ENCODE measurements around the gene MXI1. TPM values are rescaled to one million over a fixed set of nuclear protein-coding genes. Genes with fewer than 3 reads are reported as not detected.

Gene MXI1
- total RNA-seq, 2 experiments from 2014 or later = 29.8 to 33.2 TPM

DNA sequence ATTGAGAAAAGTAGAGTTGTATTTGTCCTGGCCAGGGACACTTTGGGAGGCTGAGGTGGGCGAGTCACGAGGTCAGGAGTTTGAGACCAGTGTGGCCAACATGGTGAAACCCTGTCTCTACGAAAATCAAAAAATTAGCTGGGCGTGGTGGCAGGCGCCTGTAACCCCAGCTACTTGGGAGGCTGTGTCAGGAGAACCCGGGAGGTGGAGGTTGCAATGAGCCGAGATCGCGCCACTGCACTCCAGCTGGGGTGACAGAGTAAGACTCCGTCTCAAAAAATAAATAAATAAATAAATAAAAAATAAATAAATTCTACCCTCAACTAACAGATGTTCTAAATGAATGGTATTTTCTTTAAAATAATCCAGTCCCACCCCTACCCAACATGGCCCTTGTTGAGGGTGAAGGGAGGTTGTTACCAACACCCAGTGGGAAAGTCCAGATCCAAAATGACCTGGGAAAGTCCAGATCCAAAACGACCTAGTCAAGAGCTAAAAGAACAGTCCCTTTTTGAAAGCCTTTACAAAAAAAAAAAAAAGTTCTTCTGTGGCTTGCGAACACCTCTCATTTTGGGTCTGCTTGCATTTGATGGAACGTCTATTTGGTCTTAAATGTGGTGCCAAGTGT, 16.0 kb downstream of the MXI1 start:
- peaks cover 5% of the 10 kb centered on the region for H3K27me3 Mint-ChIP-seq
- POLR2A ChIA-PET = interaction anchor here (1.3 to 2.5 kb wide), 3 partner anchors 11 to 13 kb away, joined by 8 to 13 read pairs (median 12); no protein-coding TSS in a partner anchor
- peaks cover 5% of the 10 kb centered on the region for H3K36me3 Mint-ChIP-seq
- H3K27ac Mint-ChIP-seq = no peak overlapping the region
- no peaks in the 10 kb centered on the region for H3K9me3 Mint-ChIP-seq
- peaks cover 40% of the 10 kb centered on the region for H3K4me1 Mint-ChIP-seq
- H3K4me3 Mint-ChIP-seq = no peak overlapping the region
- ATAC-seq (ENCODE audit: low read depth) (no peak), DNase-seq (no peak)

DNA sequence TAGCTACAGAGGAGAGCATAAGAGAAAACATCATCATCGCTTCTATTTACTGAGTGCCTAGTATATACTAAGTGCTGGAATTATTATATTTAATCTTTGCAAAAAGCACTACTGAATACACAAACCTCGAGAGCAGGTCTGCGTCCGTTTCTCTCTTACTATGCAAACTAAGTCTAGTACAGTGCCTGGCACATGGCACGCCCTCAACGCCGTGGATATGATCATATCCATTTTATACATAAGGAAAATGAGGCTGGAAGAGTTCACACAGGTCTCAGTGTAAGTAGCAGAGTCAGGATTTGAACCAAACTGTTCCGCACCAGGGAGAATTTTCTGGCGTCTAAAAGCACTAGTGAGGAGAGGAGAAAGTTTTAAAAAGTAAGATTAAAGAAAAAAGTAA, 17.6 kb downstream of the MXI1 start:
- no peaks in the 10 kb centered on the region for H3K9me3 Mint-ChIP-seq
- H3K27ac Mint-ChIP-seq = no peak overlapping the region
- peaks cover 9% of the 10 kb centered on the region for H3K36me3 Mint-ChIP-seq
- H3K4me3 Mint-ChIP-seq = peak overlapping the region; percentile 86
- DNase-seq (no peak), ATAC-seq (ENCODE audit: low read depth) (no peak)
- POLR2A ChIA-PET = interaction anchor here (1.1 to 2.5 kb wide), 2 partner anchors 13 to 35 kb away, joined by 4 to 11 read pairs; no protein-coding TSS in a partner anchor
- H3K27me3 Mint-ChIP-seq = peaks cover 2% of the 10 kb centered on the region
- H3K4me1 Mint-ChIP-seq = peaks cover 35% of the 10 kb centered on the region

DNA sequence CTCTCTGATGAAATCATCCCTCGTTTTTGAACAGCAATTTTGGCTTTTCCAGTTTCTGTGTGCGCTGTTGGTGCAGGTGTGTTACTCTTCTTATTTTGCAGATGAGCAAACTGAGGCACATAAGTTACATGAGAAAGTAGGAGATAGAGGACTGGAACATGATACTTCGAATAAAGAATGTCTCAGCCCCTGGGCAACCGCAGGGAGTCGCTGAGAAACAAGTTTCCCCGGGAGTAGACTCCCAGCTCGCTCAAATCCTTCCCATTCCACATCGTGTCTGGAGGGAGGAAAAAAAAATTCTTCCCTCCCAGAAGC, 18.0 kb downstream of the MXI1 start:
- ATAC-seq (ENCODE audit: low read depth) (peak; percentile 1), DNase-seq (no peak)
- Mint-ChIP-seq H3K27me3 (peaks cover 2% of the 10 kb centered on the region), H3K9me3 (no peaks in the 10 kb centered on the region), H3K36me3 (peaks cover 9% of the 10 kb centered on the region), H3K4me1 (peaks cover 32% of the 10 kb centered on the region), H3K27ac (peak overlapping the region; percentile 73), H3K4me3 (peak overlapping the region; percentile 86)
- POLR2A ChIA-PET = interaction anchor here (1.3 to 2.5 kb wide), 2 partner anchors 14 to 69 kb away, joined by 3 to 11 read pairs; no protein-coding TSS in a partner anchor

DNA sequence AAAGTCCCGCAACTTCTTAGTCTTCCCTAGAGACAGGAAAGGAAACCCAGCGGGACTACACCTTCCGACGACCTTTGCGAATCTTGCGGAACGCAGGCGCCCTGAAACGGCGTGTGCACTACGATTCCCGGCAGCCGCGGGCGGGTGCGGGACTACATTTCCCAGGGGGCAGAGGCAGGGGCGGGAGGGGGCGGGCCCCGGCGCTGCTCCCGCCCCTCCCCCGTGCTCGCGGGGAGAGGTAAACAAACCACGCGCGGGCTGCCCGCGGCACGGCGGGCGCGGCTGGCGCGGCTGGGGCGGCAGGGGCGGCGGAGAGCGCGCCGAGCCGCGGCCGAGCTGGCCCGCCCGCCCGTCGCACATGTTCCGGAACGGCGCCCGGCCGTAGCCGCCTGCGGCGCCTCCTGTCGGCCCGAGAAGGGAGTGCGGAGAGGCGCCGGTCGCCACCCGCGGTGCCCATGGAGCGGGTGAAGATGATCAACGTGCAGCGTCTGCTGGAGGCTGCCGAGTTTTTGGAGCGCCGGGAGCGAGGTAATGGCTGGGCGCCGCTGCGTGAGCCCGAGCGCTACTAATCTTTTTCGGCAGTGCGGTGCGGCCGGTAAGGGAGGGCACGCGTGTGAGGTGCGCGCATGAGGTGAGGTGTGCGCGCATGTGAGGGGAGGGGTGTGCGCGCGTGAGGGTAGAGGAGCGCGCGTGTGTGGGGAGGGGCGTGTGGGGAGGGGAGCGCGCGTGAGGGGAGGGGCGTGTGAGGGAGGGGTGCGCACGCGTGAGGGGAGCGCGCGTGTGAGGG, 18.5 kb downstream of the MXI1 start:
- peak; percentile 78 for ATAC-seq (ENCODE audit: low read depth)
- POLR2A ChIA-PET = interaction anchor here (1.3 to 2.5 kb wide), 2 partner anchors 14 to 69 kb away, joined by 3 to 11 read pairs; no protein-coding TSS in a partner anchor
- H3K4me3 Mint-ChIP-seq = peak overlapping the region; percentile 94
- peak overlapping the region; percentile 93 for H3K27ac Mint-ChIP-seq
- H3K36me3 Mint-ChIP-seq = peaks cover 9% of the 10 kb centered on the region
- H3K4me1 Mint-ChIP-seq = peaks cover 28% of the 10 kb centered on the region
- no peaks in the 10 kb centered on the region for H3K9me3 Mint-ChIP-seq
- H3K27me3 Mint-ChIP-seq = peaks cover 2% of the 10 kb centered on the region
- peak; percentile 88 for DNase-seq

DNA sequence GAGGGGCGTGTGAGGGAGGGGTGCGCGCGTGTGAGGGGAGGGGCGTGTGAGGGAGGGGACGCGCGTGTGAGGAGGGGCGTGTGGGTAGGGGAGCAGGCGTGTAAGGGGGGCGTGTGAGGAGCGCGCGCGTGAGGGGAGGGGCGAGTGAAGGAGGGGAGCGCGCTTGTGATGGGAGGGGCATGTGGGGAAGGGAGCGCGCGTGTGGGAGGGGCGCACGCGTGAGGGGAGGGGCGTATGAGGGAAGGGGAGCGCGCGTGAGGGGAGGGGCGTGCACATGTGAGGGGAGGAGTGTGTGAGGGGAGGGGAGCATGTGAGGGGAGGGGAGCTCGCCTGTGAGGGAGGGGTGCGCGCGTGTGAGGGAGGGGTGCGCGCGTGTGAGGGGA, 19.1 kb downstream of the MXI1 start:
- Mint-ChIP-seq H3K4me3 (peak overlapping the region; percentile 94), H3K27ac (peak overlapping the region; percentile 93), H3K9me3 (no peaks in the 10 kb centered on the region), H3K27me3 (peaks cover 2% of the 10 kb centered on the region), H3K4me1 (peaks cover 27% of the 10 kb centered on the region), H3K36me3 (peaks cover 9% of the 10 kb centered on the region)
- POLR2A ChIA-PET = interaction anchor here (1.3 to 2.5 kb wide), 2 partner anchors 15 to 70 kb away, joined by 3 to 11 read pairs; no protein-coding TSS in a partner anchor
- DNase-seq (peak; percentile 81), ATAC-seq (ENCODE audit: low read depth) (peak; percentile 7)

DNA sequence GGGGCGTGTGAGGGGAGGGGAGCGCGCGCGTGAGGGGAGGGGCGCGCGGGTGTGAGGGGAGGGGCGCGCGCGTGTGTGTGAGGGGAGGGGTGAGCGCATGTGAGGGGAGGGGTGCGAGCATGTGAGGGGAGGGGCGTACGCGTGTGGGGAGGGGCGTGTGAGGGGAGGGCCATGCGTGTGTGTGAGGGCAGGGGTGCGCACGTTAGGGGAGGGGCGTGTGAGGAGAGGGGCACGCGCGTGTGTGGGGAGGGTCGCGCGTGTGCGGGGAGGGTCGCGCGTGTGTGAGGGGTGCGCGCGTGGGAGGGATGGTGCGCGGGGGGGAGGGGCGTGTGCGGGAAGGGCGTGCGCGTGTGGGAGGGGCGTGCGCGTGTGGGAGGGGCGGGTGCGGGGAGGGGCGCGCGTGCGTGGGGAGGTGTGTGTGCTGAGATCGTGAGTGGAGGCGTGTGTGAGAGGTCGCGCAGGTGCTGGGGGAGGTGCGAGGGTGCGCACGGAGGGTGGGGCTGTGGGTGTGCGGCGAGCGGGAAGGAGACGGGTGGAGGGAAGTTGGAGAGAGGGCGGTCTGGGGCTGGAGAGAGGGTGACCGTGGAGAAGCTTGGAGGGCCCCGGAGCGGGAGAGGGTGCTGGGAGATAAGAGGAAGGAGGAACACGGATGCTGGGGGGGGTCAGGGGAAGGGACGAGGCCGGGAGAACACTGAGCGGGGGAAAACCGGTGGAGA, 19.7 kb downstream of the MXI1 start:
- H3K27me3 Mint-ChIP-seq = peaks cover 2% of the 10 kb centered on the region
- peak overlapping the region; percentile 93 for H3K27ac Mint-ChIP-seq
- POLR2A ChIA-PET = interaction anchor here (1.3 to 2.5 kb wide), 2 partner anchors 15 to 70 kb away, joined by 3 to 11 read pairs; no protein-coding TSS in a partner anchor
- no peaks in the 10 kb centered on the region for H3K9me3 Mint-ChIP-seq
- DNase-seq (peak; percentile 66), ATAC-seq (ENCODE audit: low read depth) (peak; percentile 18)
- peaks cover 21% of the 10 kb centered on the region for H3K4me1 Mint-ChIP-seq
- H3K36me3 Mint-ChIP-seq = peaks cover 8% of the 10 kb centered on the region
- H3K4me3 Mint-ChIP-seq = peak overlapping the region; percentile 94

DNA sequence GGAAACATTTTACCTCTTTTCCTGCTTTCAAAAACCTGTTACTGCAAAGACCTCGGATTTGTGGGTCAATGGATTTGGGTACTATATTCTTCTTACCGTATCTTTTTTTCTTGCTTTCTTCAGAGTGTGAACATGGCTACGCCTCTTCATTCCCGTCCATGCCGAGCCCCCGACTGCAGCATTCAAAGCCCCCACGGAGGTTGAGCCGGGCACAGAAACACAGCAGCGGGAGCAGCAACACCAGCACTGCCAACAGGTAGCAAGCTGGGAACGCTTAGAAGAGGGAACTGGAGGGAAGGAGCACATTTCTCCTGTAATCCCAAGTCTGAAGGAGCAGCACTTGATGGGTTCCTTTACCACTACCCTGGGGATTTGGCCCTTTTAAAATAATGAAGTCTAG, 20.7 kb downstream of the MXI1 start:
- no peak for DNase-seq
- Mint-ChIP-seq H3K27me3 (peaks cover 2% of the 10 kb centered on the region), H3K27ac (no peak overlapping the region), H3K4me3 (peak overlapping the region; percentile 49), H3K36me3 (peaks cover 13% of the 10 kb centered on the region), H3K9me3 (no peaks in the 10 kb centered on the region), H3K4me1 (peaks cover 18% of the 10 kb centered on the region)
- no peak for ATAC-seq (ENCODE audit: low read depth)
- POLR2A ChIA-PET = interaction anchor here (0.5 kb wide), 1 partner anchor 78 kb away, joined by 3 read pairs; no protein-coding TSS in a partner anchor

DNA sequence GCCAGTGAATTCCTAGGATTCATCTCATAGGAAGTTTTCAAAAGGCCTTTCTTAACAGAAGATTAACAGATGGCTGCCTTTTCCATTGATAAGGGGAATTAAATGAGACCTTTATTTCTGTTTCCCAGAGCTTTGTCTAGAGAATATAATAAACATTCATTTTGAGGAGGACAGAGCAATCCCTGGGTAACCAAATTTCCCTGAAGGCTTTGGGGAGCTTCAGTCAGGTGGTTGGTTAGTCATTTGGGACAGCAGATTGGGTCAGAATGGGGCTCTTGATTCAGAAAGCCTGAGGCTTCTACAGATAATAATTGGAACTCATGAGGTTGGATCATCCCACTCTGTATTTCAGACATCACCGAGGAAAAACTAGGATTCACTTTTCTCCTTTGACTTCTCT, 21.8 kb downstream of the MXI1 start:
- Mint-ChIP-seq H3K27me3 (peaks cover 2% of the 10 kb centered on the region), H3K4me3 (no peak overlapping the region), H3K4me1 (peaks cover 17% of the 10 kb centered on the region), H3K9me3 (no peaks in the 10 kb centered on the region), H3K36me3 (peaks cover 13% of the 10 kb centered on the region), H3K27ac (no peak overlapping the region)
- POLR2A ChIA-PET = no interaction called here
- ATAC-seq (ENCODE audit: low read depth) = no peak
- DNase-seq = no peak

DNA sequence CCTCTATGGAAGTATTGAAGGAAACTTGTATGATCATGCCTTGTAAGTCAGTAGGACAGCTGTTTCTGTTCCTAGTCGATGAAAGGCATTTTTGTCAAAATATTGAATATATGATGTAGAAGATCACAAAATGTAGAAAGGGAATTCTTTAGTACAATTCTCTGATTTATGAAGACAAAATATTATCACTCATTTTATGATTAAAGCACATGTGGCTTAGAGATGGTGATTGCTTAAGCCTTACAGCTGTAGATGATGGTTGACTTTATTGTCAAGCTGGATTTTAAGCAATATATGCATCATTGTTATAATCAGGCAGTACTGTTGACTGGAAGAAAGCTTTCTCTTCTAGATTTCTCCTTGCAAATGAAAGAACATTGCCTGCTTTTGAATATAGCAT, 26.4 kb downstream of the MXI1 start:
- Mint-ChIP-seq H3K4me3 (no peak overlapping the region), H3K36me3 (peaks cover 22% of the 10 kb centered on the region), H3K27me3 (no peaks in the 10 kb centered on the region), H3K9me3 (no peaks in the 10 kb centered on the region), H3K27ac (no peak overlapping the region), H3K4me1 (peaks cover 5% of the 10 kb centered on the region)
- ATAC-seq (ENCODE audit: low read depth) (no peak), DNase-seq (no peak)
- POLR2A ChIA-PET = no interaction called here

DNA sequence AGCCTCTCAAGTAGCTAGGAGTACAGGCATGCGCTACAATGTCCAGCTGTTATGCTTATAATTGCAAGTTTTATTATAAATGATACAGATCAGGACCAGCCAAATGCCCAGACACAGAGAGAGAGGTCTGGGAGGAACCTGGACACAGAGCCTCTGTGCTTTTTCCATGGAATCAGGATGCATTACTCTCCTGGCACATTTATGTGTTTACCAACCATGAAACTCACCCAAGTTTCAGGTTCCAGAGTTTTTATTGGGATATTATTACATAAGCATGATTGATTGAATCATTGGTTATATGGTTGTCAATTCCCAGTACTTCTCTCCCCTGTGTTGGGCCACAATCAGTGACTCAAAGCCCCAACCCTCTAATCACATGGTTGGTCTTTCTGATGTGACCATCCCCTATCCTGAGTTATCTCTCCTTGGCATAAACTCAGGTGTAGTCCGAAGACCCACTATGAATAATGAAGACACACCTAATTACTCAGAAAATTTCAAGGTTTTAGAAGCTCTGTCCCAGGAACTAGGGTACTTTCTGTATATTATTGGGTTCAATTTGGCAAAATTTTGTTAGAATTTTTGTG, 30.6 kb downstream of the MXI1 start:
- no peaks in the 10 kb centered on the region for H3K9me3 Mint-ChIP-seq
- peaks cover 18% of the 10 kb centered on the region for H3K4me1 Mint-ChIP-seq
- no peak overlapping the region for H3K27ac Mint-ChIP-seq
- H3K36me3 Mint-ChIP-seq = peaks cover 30% of the 10 kb centered on the region
- no peak for ATAC-seq (ENCODE audit: low read depth)
- DNase-seq = no peak
- POLR2A ChIA-PET = no interaction called here
- H3K4me3 Mint-ChIP-seq = no peak overlapping the region
- H3K27me3 Mint-ChIP-seq = no peaks in the 10 kb centered on the region

DNA sequence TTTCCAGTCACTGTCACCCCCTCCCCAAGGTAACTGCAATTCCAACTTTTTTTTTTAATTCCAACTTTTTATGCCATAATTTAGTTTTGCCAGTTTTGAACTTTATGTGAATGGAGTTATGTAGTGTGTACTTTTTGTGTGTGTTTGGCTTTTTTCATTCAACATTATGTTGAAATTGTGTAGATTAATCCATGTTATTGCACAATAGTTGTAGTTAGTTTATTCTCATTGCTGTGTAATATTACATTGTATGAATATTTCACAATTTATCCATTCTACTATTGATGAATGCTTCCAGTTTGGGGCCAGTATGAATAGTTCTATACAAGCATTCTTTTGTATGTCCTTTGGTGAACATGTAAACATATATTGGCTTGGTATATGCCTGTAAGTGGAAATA, 32.5 kb downstream of the MXI1 start:
- H3K9me3 Mint-ChIP-seq = no peaks in the 10 kb centered on the region
- no peaks in the 10 kb centered on the region for H3K27me3 Mint-ChIP-seq
- H3K27ac Mint-ChIP-seq = no peak overlapping the region
- ATAC-seq (ENCODE audit: low read depth) (no peak), DNase-seq (no peak)
- peaks cover 29% of the 10 kb centered on the region for H3K36me3 Mint-ChIP-seq
- H3K4me3 Mint-ChIP-seq = no peak overlapping the region
- POLR2A ChIA-PET = no interaction called here
- H3K4me1 Mint-ChIP-seq = peaks cover 18% of the 10 kb centered on the region

DNA sequence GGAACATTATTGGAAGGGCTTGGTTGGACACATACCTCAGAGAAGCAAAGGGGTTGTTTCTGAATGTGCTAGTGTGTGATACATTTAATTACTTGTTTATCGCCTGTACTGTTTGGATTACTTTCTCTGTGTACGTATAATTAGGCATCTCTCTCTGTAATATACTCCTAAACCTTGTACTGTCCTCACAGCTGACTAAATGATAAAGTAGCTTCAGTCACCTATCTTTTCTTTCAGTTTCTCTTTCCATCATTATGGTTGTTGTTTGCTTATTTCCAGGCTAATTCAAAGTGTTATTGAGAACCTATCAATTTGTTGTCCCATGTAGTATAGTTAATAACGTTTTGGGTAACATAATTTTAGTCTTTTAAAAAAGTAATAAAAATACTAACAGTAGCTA, 34.0 kb downstream of the MXI1 start:
- H3K27me3 Mint-ChIP-seq = no peaks in the 10 kb centered on the region
- no peak overlapping the region for H3K27ac Mint-ChIP-seq
- ATAC-seq (ENCODE audit: low read depth) = peak; percentile 54

DNA sequence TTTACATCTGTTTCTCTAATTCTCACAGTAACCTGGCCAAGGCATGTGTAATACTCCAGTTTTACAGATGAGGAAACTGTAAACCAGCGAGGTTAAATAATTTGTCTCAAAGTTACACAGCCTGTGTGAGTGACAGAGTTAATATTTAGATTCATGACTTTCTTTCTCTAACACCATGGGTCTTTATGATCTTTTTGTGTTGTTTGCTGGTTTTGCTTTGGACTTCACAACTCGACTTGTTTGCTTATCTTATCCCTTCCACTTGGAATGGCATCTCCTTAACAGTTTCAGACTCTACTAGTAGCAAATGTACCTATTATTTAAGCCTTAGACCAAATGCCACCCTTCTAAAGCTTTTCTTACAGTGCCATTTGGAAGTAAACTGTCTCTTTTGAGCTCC, 34.4 kb downstream of the MXI1 start:
- no peak overlapping the region for H3K27ac Mint-ChIP-seq
- H3K4me3 Mint-ChIP-seq = peak overlapping the region; percentile 39
- no peak for DNase-seq
- POLR2A ChIA-PET = interaction anchor here (1.0 kb wide), 1 partner anchor 32 kb away, joined by 3 read pairs; no protein-coding TSS in a partner anchor
- no peaks in the 10 kb centered on the region for H3K27me3 Mint-ChIP-seq
- H3K36me3 Mint-ChIP-seq = peaks cover 40% of the 10 kb centered on the region
- peak; percentile 22 for ATAC-seq (ENCODE audit: low read depth)
- no peaks in the 10 kb centered on the region for H3K9me3 Mint-ChIP-seq
- peaks cover 18% of the 10 kb centered on the region for H3K4me1 Mint-ChIP-seq

More for the DNA sequence above, 34.0 kb downstream of the MXI1 start:
- POLR2A ChIA-PET = interaction anchor here (1.0 kb wide), 1 partner anchor 31 kb away, joined by 3 read pairs; no protein-coding TSS in a partner anchor
- no peaks in the 10 kb centered on the region for H3K9me3 Mint-ChIP-seq
- H3K36me3 Mint-ChIP-seq = peaks cover 36% of the 10 kb centered on the region
- DNase-seq = no peak
- H3K4me3 Mint-ChIP-seq = peak overlapping the region; percentile 46
- H3K4me1 Mint-ChIP-seq = peaks cover 18% of the 10 kb centered on the region
